PFSK-1 (cell line): ENCODE measurements around the gene SLC26A4.

Experiments
- FOXP2 ChIP-seq: optimal IDR thresholded peaks from 2 replicates; pipeline ENCODE3; 2011; ENCODE audit warnings: borderline replicate concordance, control low read depth, inconsistent platforms; ENCODE audit not compliant: insufficient read depth; ENCODE audit errors: extremely low read length, extremely low read depth
- POLR2AphosphoS5 ChIP-seq: IDR thresholded peaks from 2 replicates; pipeline ENCODE4 v1.6.1; 2012; ENCODE audit warnings: low read depth, mild to moderate bottlenecking, control low read depth, low read length, moderate library complexity
- REST ChIP-seq, 2 experiments: IDR thresholded peaks; 2 replicates each; pipeline versions ENCODE4 v1.6.1 to v1.8.0; 2011 to 2012; ENCODE audit warnings: low read depth in 2 of 2, low read length in 2 of 2, control low read depth in 1 of 2, inconsistent platforms in 1 of 2, mild to moderate bottlenecking in 1 of 2, moderate library complexity in 1 of 2; ENCODE audit not compliant: insufficient read depth in 1 of 2
- SIN3A ChIP-seq: IDR thresholded peaks from 2 replicates; pipeline ENCODE4 v1.6.1; 2012; ENCODE audit warnings: mild to moderate bottlenecking, low read length, moderate library complexity, borderline replicate concordance; ENCODE audit not compliant: insufficient read depth
- TAF1 ChIP-seq: IDR thresholded peaks from 2 replicates; pipeline ENCODE4 v1.6.1; 2012; ENCODE audit warnings: low read length, control low read depth, borderline replicate concordance; ENCODE audit not compliant: insufficient read depth

Gene SLC26A4

GRCh38 chr7:107686816-107687387, 26.3 kb downstream of the SLC26A4 start:
- TF ChIP-seq POLR2AphosphoS5 (no peak), FOXP2 (no peak), REST (IDR thresholded peaks at IDR 0.05; ENCODE audit: insufficient read depth in 1 of 2, low read depth in 2 of 2, low read length in 2 of 2) (no peak), SIN3A (no peak), TAF1 (no peak)

GRCh38 chr7:107687656-107688055, 27.0 kb downstream of the SLC26A4 start:
- TF ChIP-seq POLR2AphosphoS5 = no peak
- no peak for TF ChIP-seq SIN3A
- no peak for TF ChIP-seq FOXP2
- TF ChIP-seq REST (IDR thresholded peaks at IDR 0.05; ENCODE audit: insufficient read depth in 1 of 2, low read depth in 2 of 2, low read length in 2 of 2) = no peak
- no peak for TF ChIP-seq TAF1

- TF ChIP-seq REST (IDR thresholded peaks at IDR 0.05; ENCODE audit: insufficient read depth in 1 of 2, low read depth in 2 of 2, low read length in 2 of 2) (no peak), FOXP2 (no peak), SIN3A (no peak), TAF1 (no peak), POLR2AphosphoS5 (no peak)
Measured at GRCh38 chr7:107689553-107689952, 28.9 kb downstream of the SLC26A4 start.

GRCh38 chr7:107690084-107690483, 29.5 kb downstream of the SLC26A4 start:
- TF ChIP-seq TAF1 = no peak
- no peak for TF ChIP-seq FOXP2
- TF ChIP-seq POLR2AphosphoS5 = no peak
- TF ChIP-seq REST (IDR thresholded peaks at IDR 0.05; ENCODE audit: insufficient read depth in 1 of 2, low read depth in 2 of 2, low read length in 2 of 2) = no peak
- no peak for TF ChIP-seq SIN3A

GRCh38 chr7:107690611-107691010, 30.0 kb downstream of the SLC26A4 start:
- TF ChIP-seq FOXP2 = no peak
- no peak for TF ChIP-seq POLR2AphosphoS5
- TF ChIP-seq TAF1 = no peak
- no peak for TF ChIP-seq SIN3A
- no peak for TF ChIP-seq REST (IDR thresholded peaks at IDR 0.05; ENCODE audit: insufficient read depth in 1 of 2, low read depth in 2 of 2, low read length in 2 of 2)
